MM.1S (cell line): ENCODE data around the gene ABCB8.

ENCODE experiments used
- DNase-seq: peaks from one replicate; pipeline ENCODE4 v3.0.0-alpha.2; 2015
- H2AFZ ChIP-seq: fragments of 300-600 bp; sonication (generic); 2 replicates; pipeline ENCODE4 v1.6.0; 2016; ENCODE audit warnings: antibody characterized with exemption, low read length
- H3F3A ChIP-seq: fragments of 300-600 bp; sonication (generic); 2 replicates; pipeline ENCODE4 v1.6.1; 2016; ENCODE audit warnings: mild to moderate bottlenecking, antibody characterized with exemption, low read length, moderate library complexity, mixed read lengths; ENCODE audit not compliant: insufficient read depth
- H3K27ac ChIP-seq: fragments of 300-600 bp; sonication (generic); 2 replicates; pipeline ENCODE4 v1.5.1; 2016; ENCODE audit warnings: mild to moderate bottlenecking, low read length
- H3K27me3 ChIP-seq: fragments of 300-600 bp; sonication (generic); replicated peaks from 2 replicates; pipeline ENCODE4 v1.6.0; 2016; ENCODE audit warnings: low read length; ENCODE audit not compliant: insufficient read depth
- H3K36me3 ChIP-seq: fragments of 300-600 bp; sonication (generic); replicated peaks from 2 replicates; pipeline ENCODE4 v1.6.1; 2016; ENCODE audit warnings: mild to moderate bottlenecking, low read length, mixed read lengths; ENCODE audit not compliant: insufficient read depth
- H3K4me1 ChIP-seq: fragments of 300-600 bp; sonication (generic); 2 replicates; pipeline ENCODE4 v1.6.1; 2016; ENCODE audit warnings: low read length, mixed read lengths
- H3K4me2 ChIP-seq: fragments of 300-600 bp; sonication (generic); 2 replicates; pipeline ENCODE4 v1.6.0; 2016; ENCODE audit warnings: low read depth, low read length
- H3K4me3 ChIP-seq: fragments of 300-600 bp; sonication (generic); 2 replicates; pipeline ENCODE4 v1.5.1; 2016; ENCODE audit warnings: low read length, mixed read lengths
- H3K79me2 ChIP-seq: fragments of 300-600 bp; sonication (generic); 2 replicates; pipeline ENCODE4 v1.6.1; 2016; ENCODE audit warnings: mixed run types, low read length, mixed read lengths
- H3K9ac ChIP-seq: fragments of 300-600 bp; sonication (generic); 2 replicates; pipeline ENCODE4 v1.6.1; 2016; ENCODE audit warnings: low read length, mixed read lengths
- H3K9me2 ChIP-seq: fragments of 300-600 bp; sonication (generic); replicated peaks from 2 replicates; pipeline ENCODE4 v1.6.1; 2016; ENCODE audit warnings: mild to moderate bottlenecking, low read length, mixed read lengths; ENCODE audit not compliant: insufficient read depth
- H3K9me3 ChIP-seq: fragments of 300-600 bp; sonication (generic); replicated peaks from 2 replicates; pipeline ENCODE4 v1.6.1; 2016; ENCODE audit warnings: mild to moderate bottlenecking, low read length, mixed read lengths; ENCODE audit not compliant: insufficient read depth
- H4K20me1 ChIP-seq: fragments of 300-600 bp; sonication (generic); 2 replicates; pipeline ENCODE4 v1.6.1; 2016; ENCODE audit warnings: mild to moderate bottlenecking, low read length, moderate library complexity, mixed read lengths; ENCODE audit not compliant: insufficient read depth
- EZH2 ChIP-seq: fragments of 300-600 bp; sonication (generic); optimal IDR thresholded peaks from 2 replicates; pipeline ENCODE3; 2017; ENCODE audit warnings: low read depth, mild to moderate bottlenecking, antibody characterized with exemption, low read length, mixed read lengths
- EZH2phosphoT487 ChIP-seq: fragments of 300-600 bp; sonication (generic); IDR thresholded peaks from 2 replicates; pipeline ENCODE4 v1.6.1; 2018; ENCODE audit warnings: antibody characterized with exemption, low read length
- TF ChIP-seq, protein P1 (sequence below): fragments of 300-600 bp; sonication (generic); IDR thresholded peaks from 2 replicates; pipeline ENCODE4 v1.5.1; 2016; ENCODE audit warnings: antibody characterized with exemption, low read length, mixed read lengths

Gene ABCB8

DNA sequence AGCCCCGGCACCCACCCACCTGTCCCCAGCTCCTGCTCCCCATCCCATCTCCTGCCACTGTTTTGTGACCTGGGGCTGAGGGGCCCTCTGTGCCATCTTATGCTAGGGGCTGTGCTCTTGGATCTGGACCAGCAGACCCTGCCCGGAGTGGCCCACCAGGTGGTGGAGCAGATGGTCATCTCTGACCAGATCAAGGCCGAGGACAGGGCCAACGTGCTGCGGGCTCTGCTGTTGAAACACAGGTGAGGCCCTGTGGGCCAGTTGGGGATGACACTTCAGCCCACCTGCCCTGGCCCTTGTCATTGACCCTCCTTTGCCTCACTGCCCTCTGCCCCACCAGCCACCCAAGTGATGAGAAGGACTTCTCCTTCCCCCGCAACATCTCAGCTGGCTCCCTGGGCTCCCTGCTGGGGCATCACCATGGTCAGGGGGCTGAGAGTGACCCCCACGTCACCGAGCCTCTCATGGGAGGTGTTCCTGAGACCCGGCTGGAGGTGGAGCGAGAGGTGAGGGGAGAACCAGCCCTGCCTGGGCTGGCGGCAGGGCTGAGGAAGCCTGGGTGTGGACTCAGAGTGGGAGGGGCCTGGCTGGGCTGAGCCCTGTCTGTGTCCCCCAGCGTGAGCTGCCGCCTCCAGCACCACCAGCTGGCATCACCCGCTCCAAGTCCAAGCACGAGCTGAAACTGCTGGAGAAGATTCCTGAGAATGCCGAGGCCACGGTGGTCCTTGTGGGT is 41.8 kb downstream of the ABCB8 start:
- Histone ChIP-seq H3F3A (peaks cover 3% of the 10 kb centered on the region; the same call in 1 of the 2 replicates), H3K79me2 (no peaks in the 10 kb centered on the region), H4K20me1 (no peaks in the 10 kb centered on the region), H3K4me3 (no peak overlapping the region), H3K9ac (no peak overlapping the region), H3K4me2 (no peak overlapping the region), H3K9me3 (no peaks in the 10 kb centered on the region), H3K9me2 (no peaks in the 10 kb centered on the region), H3K27ac (no peak overlapping the region), H3K36me3 (peaks cover 3% of the 10 kb centered on the region; the same call in 1 of the 2 replicates), H3K4me1 (no peaks in the 10 kb centered on the region), H2AFZ (no peak overlapping the region), H3K27me3 (no peaks in the 10 kb centered on the region)
- DNase-seq, result no peak
- TF ChIP-seq, protein P1, sequence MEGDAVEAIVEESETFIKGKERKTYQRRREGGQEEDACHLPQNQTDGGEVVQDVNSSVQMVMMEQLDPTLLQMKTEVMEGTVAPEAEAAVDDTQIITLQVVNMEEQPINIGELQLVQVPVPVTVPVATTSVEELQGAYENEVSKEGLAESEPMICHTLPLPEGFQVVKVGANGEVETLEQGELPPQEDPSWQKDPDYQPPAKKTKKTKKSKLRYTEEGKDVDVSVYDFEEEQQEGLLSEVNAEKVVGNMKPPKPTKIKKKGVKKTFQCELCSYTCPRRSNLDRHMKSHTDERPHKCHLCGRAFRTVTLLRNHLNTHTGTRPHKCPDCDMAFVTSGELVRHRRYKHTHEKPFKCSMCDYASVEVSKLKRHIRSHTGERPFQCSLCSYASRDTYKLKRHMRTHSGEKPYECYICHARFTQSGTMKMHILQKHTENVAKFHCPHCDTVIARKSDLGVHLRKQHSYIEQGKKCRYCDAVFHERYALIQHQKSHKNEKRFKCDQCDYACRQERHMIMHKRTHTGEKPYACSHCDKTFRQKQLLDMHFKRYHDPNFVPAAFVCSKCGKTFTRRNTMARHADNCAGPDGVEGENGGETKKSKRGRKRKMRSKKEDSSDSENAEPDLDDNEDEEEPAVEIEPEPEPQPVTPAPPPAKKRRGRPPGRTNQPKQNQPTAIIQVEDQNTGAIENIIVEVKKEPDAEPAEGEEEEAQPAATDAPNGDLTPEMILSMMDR, result no peak
- TF ChIP-seq EZH2phosphoT487 (no peak), EZH2 (no peak)

DNA sequence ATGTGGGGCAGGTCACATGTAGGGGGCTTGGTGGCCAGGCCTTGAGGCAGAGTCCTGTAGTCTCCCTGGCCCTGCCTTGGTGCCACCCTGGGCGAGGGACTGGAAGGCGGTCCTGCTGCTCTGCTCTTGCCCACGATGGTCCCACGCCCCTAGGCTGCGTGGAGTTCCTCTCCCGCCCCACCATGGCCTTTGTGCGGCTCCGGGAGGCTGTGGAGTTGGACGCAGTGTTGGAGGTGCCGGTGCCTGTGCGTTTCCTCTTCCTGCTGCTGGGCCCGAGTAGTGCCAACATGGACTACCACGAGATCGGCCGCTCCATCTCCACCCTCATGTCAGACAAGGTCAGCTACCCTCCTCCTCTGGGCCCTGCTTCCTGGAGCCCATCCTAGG is 42.3 kb downstream of the ABCB8 start:
- Histone ChIP-seq H3K27ac (no peak overlapping the region), H3K9ac (no peak overlapping the region), H3K9me2 (no peaks in the 10 kb centered on the region), H3K4me2 (no peak overlapping the region), H2AFZ (no peak overlapping the region), H3K9me3 (no peaks in the 10 kb centered on the region), H3F3A (peaks cover 7% of the 10 kb centered on the region; the same call in 1 of the 2 replicates), H3K4me1 (no peaks in the 10 kb centered on the region), H3K4me3 (no peak overlapping the region), H3K79me2 (no peaks in the 10 kb centered on the region), H3K36me3 (peaks cover 3% of the 10 kb centered on the region; the same call in 1 of the 2 replicates), H3K27me3 (no peaks in the 10 kb centered on the region), H4K20me1 (no peaks in the 10 kb centered on the region)
- DNase-seq, result no peak
- no peak for TF ChIP-seq EZH2phosphoT487

DNA sequence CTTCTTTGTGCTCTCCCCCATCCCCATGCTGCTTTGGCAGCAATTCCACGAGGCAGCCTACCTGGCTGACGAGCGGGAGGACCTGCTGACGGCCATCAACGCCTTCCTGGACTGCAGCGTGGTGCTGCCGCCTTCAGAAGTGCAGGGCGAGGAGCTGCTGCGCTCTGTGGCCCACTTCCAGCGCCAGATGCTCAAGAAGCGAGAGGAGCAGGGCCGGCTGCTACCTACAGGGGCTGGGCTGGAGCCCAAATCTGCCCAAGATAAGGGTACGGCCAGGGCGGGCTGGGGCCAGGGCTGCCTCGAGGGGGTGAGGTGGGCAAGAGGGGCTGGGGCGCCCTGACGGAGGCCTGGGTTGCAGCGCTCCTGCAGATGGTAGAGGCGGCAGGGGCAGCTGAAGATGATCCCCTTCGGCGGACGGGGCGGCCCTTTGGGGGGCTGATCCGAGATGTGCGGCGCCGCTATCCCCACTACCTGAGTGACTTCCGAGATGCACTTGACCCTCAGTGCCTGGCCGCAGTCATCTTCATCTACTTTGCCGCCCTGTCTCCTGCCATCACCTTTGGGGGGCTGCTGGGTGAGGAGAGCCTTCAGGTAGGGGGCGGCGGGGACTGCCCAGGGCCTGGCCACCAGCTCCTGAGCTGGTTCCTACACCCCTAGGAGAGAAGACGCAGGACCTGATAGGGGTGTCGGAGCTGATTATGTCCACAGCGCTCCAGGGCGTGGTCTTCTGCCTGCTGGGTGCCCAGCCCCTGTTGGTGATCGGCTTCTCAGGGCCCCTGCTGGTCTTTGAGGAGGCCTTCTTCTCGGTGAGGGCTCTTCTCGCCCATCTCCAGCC is 43.0 kb downstream of the ABCB8 start:
- no peak overlapping the region for H3K27ac ChIP-seq
- no peaks in the 10 kb centered on the region for H3K4me1 ChIP-seq
- H3K9me3 ChIP-seq, result no peaks in the 10 kb centered on the region
- H2AFZ ChIP-seq, result no peak overlapping the region
- H3K4me3 ChIP-seq, result no peak overlapping the region
- peaks cover 3% of the 10 kb centered on the region; the same call in 1 of the 2 replicates for H3K36me3 ChIP-seq
- H3K9ac ChIP-seq, result no peak overlapping the region
- no peak overlapping the region for H3K4me2 ChIP-seq
- DNase-seq, result no peak
- H3K79me2 ChIP-seq, result no peaks in the 10 kb centered on the region
- peaks cover 8% of the 10 kb centered on the region; the same call in 1 of the 2 replicates for H3F3A ChIP-seq
- no peak for TF ChIP-seq EZH2
- no peak for TF ChIP-seq EZH2phosphoT487
- TF ChIP-seq, protein P1, result no peak
- no peaks in the 10 kb centered on the region for H3K9me2 ChIP-seq
- no peaks in the 10 kb centered on the region for H4K20me1 ChIP-seq
- no peaks in the 10 kb centered on the region for H3K27me3 ChIP-seq
